Activated CD8-positive, alpha-beta memory T cell treated with anti-CD3 and anti-CD28 coated beads for 36 hours (primary cell): Measurements from ENCODE around the gene CTXND2. TPM values are rescaled to one million over a fixed set of nuclear protein-coding genes. Genes with fewer than 3 reads are reported as not detected.
"Not testable (repeated sequence)": the region's sequence is repeated elsewhere in the genome, so short reads cannot be mapped to it uniquely, and the experiment has no call there.

Experiments
- CTCF ChIA-PET: fragments of 350-600 bp; sonication (Branson Sonifier 250); formaldehyde crosslinking; loops from one replicate; lab custom pipeline; 2021; ENCODE audit warnings: antibody characterized with exemption; lab: Charles Lee
- POLR2A ChIA-PET: fragments of 350-600 bp; sonication (Branson Sonifier 250); formaldehyde crosslinking; loops from one replicate; lab custom pipeline; 2021; ENCODE audit warnings: antibody characterized with exemption; lab: Charles Lee
- total RNA-seq, 2 experiments: library from RNA; stranded (reverse); gene quantifications; one replicate each; pipeline ENCODE4 v1.2.3, GENCODE V29; 2021

CTXND2 gene
- total RNA-seq, 2 experiments from 2014 or later, result not detected

- ChIA-PET CTCF (interaction anchor here (1.5 kb wide), 1 partner anchor 8 kb away, joined by 3 read pairs; no protein-coding TSS in a partner anchor), POLR2A (no interaction called here)
These were observed 5.4 kb upstream of the CTXND2 start for GRCh38 chr1:150881331-150882070.

- CTCF ChIA-PET, result interaction anchor here (1.2 kb wide), 1 partner anchor 39 kb away, joined by 5 read pairs; no protein-coding TSS in a partner anchor
- POLR2A ChIA-PET, result not testable (repeated sequence)
These were observed 3.8 kb upstream of the CTXND2 start for GRCh38 chr1:150883121-150883520.

GRCh38 chr1:150888727-150889126 is 1.8 kb downstream of the CTXND2 start:
- CTCF ChIA-PET, result interaction anchor here (0.9 kb wide), 1 partner anchor 28 kb away, joined by 3 read pairs; no protein-coding TSS in a partner anchor

GRCh38 chr1:150890033-150890416 is 3.1 kb downstream of the CTXND2 start:
- ChIA-PET CTCF (interaction anchor here (1.0 to 1.7 kb wide), 3 partner anchors 9 to 32 kb away, joined by 3 to 7 read pairs (median 3); no protein-coding TSS in a partner anchor), POLR2A (no interaction called here)

More at GRCh38 chr1:150888727-150889126, 1.8 kb downstream of the CTXND2 start:
- POLR2A ChIA-PET, result no interaction called here

DNA sequence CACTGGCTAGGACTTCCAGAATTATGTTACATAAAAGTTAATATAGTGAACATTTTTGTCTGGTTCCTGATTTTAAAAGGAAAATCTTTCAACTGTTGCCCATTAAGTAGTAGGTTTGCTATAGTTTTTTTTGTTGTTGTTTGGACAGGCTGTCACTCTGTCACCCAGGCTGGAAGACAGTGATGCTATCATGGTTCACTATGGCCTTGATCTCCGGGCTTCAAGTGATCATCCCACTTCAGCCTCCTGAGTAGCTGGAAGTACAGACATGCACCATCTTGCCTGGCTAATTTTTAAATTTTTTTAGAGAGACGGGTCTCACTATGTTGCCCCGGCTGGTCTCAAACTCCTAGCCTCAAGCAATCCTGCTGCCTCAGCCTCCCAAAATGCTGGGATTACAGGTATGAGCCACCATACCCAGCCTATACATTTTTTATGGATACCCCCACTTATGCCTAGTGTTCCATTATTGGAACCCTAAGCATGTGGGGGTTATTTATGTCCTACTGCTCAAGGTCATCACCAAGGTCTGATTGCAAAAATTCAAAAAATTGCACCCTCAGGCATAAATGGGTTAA is 6.5 kb downstream of the CTXND2 start:
- ChIA-PET CTCF (interaction anchor here (0.5 to 0.6 kb wide), 2 partner anchors 21 to 37 kb away, joined by 3 read pairs; no protein-coding TSS in a partner anchor), POLR2A (no interaction called here)

DNA sequence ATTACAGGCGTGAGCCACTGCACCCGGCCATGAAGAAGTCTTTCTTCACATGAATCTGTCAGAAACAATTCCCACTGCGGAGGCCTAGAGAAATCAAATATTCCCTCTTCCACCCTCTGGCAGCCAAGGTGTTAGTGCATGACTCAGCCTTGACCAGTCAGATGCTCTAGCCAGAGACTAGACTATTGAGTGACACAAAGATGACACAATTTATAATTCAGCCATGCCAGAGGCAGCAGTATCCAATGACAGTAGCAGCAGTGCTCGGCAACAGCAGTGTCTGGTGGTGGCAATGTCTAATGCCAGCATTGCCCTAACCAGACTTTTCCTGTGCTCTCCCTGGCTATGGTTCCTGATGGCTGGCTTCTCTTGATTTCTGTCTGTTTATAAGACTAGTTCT is 8.7 kb downstream of the CTXND2 start:
- ChIA-PET CTCF (interaction anchor here (1.6 kb wide), 1 partner anchor 27 kb away, joined by 4 read pairs; no protein-coding TSS in a partner anchor), POLR2A (no interaction called here)

DNA sequence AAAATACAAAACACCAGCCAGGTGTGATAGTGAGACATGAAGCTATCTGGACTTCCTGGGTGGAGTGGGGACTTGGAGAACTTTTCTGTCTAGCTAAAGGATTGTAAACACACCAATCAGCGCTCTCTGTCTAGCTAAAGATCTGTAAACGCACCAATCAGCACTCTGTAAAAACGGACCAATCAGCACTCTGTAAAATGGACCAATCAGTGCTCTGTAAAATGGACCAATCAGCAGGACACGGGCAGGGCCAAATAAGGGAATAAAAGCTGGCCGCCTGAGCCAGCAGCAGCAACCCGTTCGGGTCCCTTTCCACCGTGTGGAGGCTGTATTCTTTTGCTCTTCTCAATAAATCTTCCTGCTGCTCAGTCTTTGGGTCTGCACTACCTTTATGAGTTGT is 12.9 kb downstream of the CTXND2 start:
- POLR2A ChIA-PET, result not testable (repeated sequence)
- CTCF ChIA-PET, result interaction anchor here (1.5 kb wide), 1 partner anchor 10 kb away, joined by 3 read pairs; no protein-coding TSS in a partner anchor

DNA sequence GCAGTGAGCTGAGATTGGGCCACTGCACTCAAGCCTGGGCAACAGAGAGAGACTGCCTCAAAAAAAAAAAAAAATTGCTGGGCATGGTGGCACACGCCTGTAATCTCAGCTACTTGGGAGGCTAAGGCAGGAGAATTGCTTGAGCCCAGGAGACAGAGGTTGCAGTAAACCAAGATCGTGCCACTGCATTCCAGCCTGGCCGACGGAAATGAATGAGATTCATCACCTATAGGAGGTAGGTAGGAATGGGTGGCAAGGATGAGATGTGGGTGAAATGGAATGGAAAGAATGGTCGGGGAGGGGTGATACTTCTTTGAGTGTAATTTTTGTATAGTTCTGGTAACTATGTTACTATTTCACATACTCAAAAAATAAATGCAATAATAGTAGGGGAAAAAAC is 15.4 kb downstream of the CTXND2 start:
- POLR2A ChIA-PET, result no interaction called here
- CTCF ChIA-PET, result no interaction called here

GRCh38 chr1:150902751-150903150 is 15.8 kb downstream of the CTXND2 start:
- POLR2A ChIA-PET, result interaction anchor here (0.5 kb wide), 1 partner anchor 543 kb away, joined by 4 read pairs; no protein-coding TSS in a partner anchor
- CTCF ChIA-PET, result no interaction called here

GRCh38 chr1:150905301-150905700 is 18.4 kb downstream of the CTXND2 start:
- ChIA-PET POLR2A (no interaction called here), CTCF (interaction anchor here (0.7 kb wide), 1 partner anchor 68 kb away, joined by 3 read pairs; no protein-coding TSS in a partner anchor)

GRCh38 chr1:150906329-150906728 is 19.4 kb downstream of the CTXND2 start:
- ChIA-PET CTCF (no interaction called here), POLR2A (no interaction called here)

DNA sequence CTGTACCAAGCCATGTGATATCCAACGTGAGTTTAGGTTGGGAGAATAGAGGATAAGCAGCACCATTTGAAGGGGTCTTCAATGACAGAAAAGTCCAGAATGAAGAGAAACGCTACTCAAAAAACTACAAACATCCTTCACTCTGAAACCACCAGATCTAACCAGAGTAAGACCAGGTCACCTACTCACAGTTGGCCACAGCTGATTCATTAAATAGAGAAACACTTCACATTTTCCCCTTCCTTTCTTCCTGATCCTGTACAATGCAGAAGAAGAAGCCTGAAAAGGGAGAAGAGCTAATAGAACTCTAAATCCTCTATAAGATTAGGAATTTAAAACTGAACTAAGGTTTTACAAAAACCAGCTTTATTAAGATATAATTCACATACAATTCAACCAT is 19.9 kb downstream of the CTXND2 start:
- CTCF ChIA-PET, result interaction anchor here (1.9 kb wide), 1 partner anchor 16 kb away, joined by 6 read pairs; no protein-coding TSS in a partner anchor
- POLR2A ChIA-PET, result interaction anchor here (0.8 kb wide), 1 partner anchor 16 kb away, joined by 4 read pairs; no protein-coding TSS in a partner anchor

- CTCF ChIA-PET, result interaction anchor here (0.7 kb wide), 1 partner anchor 534 kb away, joined by 3 read pairs; no protein-coding TSS in a partner anchor
These were observed 22.7 kb downstream of the CTXND2 start for GRCh38 chr1:150909585-150910180.

GRCh38 chr1:150912623-150913022 is 25.7 kb downstream of the CTXND2 start:
- CTCF ChIA-PET, result interaction anchor here (1.2 kb wide), 1 partner anchor 10 kb away, joined by 4 read pairs; no protein-coding TSS in a partner anchor
- POLR2A ChIA-PET, result no interaction called here

More at GRCh38 chr1:150909585-150910180, 22.7 kb downstream of the CTXND2 start:
- POLR2A ChIA-PET, result no interaction called here

GRCh38 chr1:150917387-150917786 is 30.5 kb downstream of the CTXND2 start:
- POLR2A ChIA-PET, result no interaction called here
- CTCF ChIA-PET, result no interaction called here

DNA sequence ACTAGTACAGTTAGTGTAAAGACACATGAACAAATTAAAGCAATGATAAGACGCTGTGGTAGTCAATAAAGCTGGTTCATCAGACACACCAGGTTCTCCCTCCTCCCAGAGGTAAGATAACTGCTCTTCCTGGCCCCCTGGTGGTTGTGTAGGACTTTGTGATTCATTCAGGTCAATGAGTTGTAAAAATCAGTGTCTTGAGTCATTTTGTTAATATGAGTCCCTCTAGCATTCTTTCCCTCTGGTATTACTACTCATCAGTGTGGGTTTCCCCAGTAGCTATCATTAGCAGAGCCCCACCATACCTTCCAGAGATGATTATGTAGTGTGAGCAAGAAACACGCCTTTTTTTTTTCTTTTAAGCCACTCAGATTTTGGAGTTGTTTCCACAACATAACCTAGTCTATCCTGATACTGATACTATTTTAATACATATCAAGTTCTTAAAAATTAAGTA is 35.6 kb downstream of the CTXND2 start:
- ChIA-PET POLR2A (interaction anchor here (0.6 to 1.4 kb wide), 5 partner anchors 16 to 558 kb away, joined by 3 to 4 read pairs (median 3); partner anchors contain the start of genes CTSS and RPRD2), CTCF (interaction anchor here (0.5 to 2.2 kb wide), 17 partner anchors 9 to 362 kb away, joined by 3 to 8 read pairs (median 4); partner anchors contain the start of genes ARNT, CTSS and GOLPH3L)

DNA sequence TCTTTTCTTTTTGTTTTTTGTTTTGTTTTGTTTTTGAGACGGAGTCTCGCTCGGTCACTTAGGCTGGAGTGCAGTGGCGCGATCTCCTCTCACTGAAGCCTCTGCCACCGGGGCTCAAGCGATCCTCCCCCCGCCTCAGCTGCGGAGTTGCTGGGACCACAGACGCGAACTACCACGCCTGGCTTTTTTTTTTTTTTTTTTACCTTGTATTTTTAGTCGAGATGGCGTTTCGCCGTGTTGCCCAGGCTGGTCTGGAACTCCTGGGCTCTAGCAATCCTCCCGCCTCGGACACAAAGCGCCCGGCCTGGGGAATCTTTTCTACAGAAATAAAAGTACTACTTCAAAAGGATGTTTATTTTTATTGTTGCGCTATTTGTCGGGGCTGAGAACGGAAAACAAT is 38.1 kb downstream of the CTXND2 start:
- ChIA-PET POLR2A (no interaction called here), CTCF (interaction anchor here (0.6 to 0.7 kb wide), 3 partner anchors 237 to 475 kb away, joined by 3 to 4 read pairs (median 3); no protein-coding TSS in a partner anchor)

- ChIA-PET POLR2A (interaction anchor here (0.5 to 0.7 kb wide), 3 partner anchors 32 to 692 kb away, joined by 3 to 6 read pairs (median 4); no protein-coding TSS in a partner anchor), CTCF (interaction anchor here (0.6 kb wide), 1 partner anchor 176 kb away, joined by 5 read pairs; no protein-coding TSS in a partner anchor)
These were observed 39.3 kb downstream of the CTXND2 start, which contains the start of gene SETDB1 for GRCh38 chr1:150926097-150926741. Gene SETDB1, plus strand, starts transcription at chr1:150926363. Its CDS starts 1,352 bp downstream, at chr1:150927715.
